GM12873 (cell line): ENCODE results near the gene NFX1.
A peak's percentile ranks its signal among the peaks of the same experiment; 100 is the strongest.

Experiments
- TF ChIP-seq, protein P1 (sequence below): IDR thresholded peaks from 2 replicates; pipeline ENCODE4 v1.5.1; 2012; ENCODE audit warnings: low read depth, mild to moderate bottlenecking, moderate library complexity, low read length, control low read depth; ENCODE audit not compliant: insufficient read depth; ENCODE audit errors: missing control alignments

Gene NFX1

DNA sequence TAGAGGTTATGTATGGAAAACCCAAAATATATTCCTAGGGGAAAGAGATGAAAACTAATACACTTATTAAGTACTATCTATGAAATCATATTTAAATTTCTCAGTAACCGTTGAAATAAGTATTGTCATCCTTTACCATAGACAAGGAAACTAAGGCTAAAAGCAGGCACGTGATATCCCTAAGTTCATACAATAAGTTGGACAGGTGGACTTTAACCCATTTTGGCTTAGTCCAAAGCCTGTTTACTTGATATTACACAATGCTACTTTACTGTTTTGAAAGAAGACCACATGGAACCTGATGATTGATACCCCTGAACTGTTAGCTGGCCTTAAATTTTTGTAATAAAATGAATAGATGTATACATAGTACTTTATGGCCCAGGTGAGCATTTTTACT, 3.5 kb downstream of the NFX1 start:
- TF ChIP-seq, protein P1, sequence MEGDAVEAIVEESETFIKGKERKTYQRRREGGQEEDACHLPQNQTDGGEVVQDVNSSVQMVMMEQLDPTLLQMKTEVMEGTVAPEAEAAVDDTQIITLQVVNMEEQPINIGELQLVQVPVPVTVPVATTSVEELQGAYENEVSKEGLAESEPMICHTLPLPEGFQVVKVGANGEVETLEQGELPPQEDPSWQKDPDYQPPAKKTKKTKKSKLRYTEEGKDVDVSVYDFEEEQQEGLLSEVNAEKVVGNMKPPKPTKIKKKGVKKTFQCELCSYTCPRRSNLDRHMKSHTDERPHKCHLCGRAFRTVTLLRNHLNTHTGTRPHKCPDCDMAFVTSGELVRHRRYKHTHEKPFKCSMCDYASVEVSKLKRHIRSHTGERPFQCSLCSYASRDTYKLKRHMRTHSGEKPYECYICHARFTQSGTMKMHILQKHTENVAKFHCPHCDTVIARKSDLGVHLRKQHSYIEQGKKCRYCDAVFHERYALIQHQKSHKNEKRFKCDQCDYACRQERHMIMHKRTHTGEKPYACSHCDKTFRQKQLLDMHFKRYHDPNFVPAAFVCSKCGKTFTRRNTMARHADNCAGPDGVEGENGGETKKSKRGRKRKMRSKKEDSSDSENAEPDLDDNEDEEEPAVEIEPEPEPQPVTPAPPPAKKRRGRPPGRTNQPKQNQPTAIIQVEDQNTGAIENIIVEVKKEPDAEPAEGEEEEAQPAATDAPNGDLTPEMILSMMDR, result no peak

DNA sequence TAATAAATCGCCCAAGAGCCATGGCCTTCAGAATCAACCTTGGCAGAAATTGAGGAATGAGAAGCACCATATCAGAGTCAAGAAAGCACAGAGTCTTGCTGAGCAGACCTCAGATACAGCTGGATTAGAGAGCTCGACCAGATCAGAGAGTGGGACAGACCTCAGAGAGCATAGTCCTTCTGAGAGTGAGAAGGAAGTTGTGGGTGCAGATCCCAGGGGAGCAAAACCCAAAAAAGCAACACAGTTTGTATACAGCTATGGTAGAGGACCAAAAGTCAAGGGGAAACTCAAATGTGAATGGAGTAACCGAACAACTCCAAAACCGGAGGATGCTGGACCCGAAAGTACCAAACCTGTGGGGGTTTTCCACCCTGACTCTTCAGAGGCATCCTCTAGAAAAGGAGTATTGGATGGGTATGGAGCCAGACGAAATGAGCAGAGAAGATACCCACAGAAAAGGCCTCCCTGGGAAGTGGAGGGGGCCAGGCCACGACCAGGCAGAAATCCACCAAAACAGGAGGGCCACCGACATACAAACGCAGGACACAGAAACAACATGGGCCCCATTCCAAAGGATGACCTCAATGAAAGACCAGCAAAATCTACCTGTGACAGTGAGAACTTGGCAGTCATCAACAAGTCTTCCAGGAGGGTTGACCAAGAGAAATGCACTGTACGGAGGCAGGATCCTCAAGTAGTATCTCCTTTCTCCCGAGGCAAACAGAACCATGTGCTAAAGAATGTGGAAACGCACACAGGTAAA, 4.5 kb downstream of the NFX1 start:
- TF ChIP-seq, protein P1, result no peak

DNA sequence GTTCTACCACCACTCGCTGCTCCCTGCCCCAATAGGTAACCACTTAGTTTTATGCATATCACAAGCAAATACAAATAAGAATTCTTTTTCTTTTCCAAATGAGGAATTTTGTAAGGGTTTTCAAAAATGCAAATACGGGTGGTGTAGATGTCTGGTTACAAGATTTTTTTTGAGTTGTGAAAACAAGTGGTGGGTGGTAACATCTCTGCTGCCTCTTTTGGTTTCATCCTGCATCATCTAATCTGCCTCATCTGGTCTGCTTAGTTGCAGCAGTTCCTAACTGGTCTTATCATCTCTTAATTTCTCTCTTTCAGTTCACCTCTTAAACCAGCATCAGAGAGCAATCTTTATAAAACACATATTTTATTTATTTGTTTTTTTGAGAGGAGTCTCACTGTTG, 5.3 kb downstream of the NFX1 start:
- TF ChIP-seq, protein P1, result no peak

DNA sequence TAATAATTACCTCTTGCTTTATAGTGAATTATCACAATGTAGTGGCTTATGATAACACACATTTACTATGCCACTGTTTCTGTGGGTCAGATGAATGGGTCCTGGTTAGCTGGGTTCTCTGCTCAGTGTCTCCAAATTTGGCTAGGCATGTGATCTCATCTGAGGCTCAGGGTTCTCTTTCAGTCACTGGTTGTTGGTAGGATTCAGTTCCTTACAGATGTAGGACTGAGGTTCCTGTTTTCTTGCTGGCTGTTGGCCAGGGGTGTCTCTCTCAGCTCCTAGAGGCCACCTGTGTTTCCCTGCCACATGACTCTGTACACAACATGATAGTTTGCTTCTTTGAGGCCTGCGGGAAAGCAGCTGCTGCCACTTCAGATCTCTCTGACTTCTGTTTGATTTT, 7.1 kb downstream of the NFX1 start:
- TF ChIP-seq, protein P1, result peak; percentile 8

DNA sequence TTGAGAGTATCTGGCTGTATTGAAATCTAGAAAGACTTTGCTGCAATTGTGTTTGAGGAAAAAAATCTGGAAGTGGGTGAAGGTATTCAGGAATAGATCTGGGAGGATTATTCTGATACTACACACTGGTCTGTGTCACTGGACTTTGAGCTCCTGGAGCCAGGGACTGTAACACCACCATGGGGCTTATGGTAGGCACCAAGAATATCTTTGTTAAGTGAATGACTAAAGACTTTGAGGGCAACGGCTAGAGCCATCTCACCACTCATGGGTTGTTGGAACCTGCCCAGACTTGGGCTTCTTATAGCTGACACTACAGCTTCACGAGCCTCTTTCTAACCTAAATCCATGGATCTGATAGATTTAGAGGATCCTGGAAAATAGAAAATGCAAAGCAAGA, 10.2 kb downstream of the NFX1 start:
- TF ChIP-seq, protein P1, result no peak

DNA sequence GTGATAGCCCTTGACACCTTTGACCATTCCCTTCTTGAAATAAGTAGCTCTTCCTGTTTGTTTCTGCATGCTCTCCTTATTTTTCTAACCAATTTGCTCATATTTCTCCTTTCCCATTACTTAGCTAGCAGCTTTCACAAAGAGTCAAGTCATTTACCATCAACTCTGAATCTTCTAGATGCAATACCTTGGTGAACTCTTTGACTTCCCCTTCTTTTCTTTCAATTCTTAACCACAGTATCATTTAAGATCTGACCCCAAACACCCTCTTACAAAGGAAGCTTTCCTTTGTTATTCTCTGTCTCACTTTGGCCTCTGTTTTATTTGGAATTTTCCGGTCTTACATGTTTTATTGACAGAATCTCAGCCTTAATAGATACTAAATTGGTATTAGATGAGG, 14.0 kb downstream of the NFX1 start:
- TF ChIP-seq, protein P1, result no peak

DNA sequence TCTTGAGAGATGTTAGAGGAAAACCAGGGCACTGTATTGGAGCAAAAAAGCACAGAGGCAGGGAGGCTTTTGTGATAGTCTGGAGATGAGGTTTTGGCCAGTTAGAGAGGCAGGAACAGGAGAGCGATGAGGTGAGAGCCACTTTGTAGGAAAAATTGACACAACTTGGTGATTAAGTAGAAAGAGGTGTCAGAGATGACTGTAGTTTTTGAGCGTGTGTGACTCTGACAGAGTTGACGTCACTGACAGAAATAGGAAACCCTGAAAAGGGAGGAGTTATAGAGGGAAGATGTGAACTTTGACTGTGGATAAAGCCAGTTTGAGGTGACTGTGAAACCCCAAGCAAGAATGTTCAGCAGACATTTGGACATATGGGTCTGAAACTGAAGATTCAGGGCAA, 15.7 kb downstream of the NFX1 start:
- TF ChIP-seq, protein P1, result no peak

DNA sequence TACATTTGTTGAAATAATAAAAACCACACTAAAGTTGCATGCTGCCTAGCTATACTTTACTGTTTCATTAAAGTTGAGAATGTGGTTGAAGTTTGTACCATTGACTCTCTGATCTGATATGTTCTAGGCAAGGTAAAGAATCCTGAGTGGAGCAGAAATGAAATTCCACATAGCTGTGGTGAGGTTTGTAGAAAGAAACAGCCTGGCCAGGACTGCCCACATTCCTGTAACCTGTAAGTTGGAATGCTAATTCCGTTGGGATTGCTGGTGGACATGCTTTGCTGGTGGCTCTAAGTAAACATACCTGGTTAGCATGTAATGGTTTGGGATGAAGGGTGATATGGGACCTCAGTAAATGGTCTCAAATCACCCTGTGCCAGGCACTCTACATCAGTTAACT, 16.8 kb downstream of the NFX1 start:
- TF ChIP-seq, protein P1, result no peak
